GM21723 (cell line): ENCODE results near the gene CDH13.

Experiments used
- ATAC-seq: cut with Tn5 transposase; IDR thresholded peaks from one replicate; pipeline ENCODE4 v1.9.1; 2021; ENCODE audit warnings: mild to moderate bottlenecking, moderate library complexity; ENCODE audit not compliant: unreplicated experiment

CDH13 gene

DNA sequence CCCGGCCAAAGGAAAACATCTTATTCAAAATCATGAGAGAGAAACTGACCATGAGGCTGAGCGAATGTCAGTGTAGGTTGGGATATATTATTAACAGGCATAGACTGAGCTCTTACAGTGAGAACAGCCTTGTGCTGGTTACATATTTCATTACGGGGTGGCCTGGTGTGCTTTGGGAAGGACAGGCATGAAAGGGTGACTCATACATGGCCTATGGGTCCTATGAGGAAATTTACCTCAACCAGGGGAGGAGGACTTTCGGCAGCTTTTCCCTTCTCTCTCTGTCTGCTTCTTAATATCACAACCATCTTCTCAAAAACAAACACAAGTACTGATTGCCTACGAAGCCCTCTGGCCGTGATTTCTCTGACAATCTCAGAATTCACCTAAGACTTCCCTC lies 579.1 kb downstream of the CDH13 start:
- no peak for ATAC-seq

DNA sequence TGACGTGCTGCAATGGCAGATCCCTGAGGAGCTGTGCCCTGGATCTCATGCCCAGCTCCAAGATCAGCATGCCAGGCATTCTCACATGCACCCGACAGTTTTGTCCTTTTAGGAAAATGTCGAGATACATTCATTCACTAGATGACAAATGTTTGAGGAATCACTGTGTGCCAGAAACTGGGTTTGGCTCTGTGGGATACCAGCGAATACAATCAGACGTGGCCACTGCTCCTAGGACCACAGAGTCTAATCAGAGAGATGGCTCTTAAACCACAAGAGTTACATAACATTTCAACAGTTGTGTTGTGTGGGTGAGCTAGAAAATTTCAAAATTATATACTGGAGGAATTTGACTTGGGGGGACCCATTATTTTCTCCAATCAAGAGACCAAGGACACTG lies 579.7 kb downstream of the CDH13 start:
- no peak for ATAC-seq

DNA sequence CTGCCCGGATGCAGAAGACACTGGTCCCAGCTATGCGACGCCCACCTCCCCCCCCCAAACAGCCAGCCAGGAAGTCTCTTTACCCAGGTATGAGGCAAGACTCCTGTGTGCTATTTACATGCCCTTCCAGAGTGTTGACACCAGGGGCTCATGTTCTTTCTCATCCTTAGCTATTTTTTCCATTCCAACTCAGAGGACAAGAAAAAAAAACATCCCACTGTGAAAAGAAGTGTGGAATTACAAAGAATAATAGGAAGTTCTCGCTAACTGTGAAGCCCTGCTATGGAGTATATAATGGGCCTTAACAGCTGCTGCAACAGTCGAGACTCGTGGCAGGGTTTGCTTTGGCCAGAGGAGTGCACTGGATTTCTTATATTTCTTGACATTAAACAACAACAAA lies 584.9 kb downstream of the CDH13 start:
- no peak for ATAC-seq

DNA sequence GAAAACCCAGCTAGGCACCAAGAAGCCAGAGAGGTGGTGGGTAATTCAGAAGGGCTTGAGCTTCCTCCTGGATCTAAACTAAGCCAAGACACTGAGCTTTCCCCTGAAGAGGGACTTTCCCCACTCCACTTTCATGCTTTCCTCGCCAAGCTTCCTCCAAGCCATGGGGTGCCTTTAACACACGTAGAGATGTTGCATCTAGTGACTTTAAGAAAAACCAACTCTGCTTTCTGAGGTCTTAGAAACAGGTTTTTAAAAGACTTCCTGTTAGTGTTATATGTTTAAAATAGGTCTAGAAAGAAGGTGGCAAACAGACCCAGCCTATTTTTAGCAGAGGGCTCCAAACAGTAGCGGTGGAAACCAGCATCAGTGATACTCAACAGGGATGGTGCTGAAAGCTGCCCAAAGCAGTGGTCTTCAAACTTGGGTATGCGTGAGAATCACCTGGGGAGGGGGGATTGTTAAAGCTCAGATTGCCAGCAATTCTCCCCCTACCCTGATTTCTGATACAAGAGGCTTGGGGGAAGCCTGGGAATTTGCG lies 585.6 kb downstream of the CDH13 start:
- no peak for ATAC-seq

DNA sequence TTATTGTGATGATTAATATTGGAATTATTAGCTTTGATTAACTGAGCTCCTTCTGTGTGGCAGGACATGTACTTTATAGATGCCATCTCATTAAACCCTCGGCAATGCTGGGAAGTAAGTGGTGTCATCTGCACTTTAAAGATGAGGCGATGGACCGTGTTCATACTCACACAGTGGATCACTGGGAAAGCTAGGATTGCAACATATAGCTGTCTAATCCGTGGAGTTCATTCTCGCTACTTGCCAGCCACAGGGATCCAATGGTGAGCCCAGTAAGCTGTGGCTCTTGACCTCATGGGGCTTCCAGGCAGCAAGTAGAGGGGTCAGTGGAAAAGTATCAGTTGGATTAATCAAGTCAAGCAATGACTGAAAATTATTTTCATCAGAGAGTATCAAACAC lies 587.9 kb downstream of the CDH13 start:
- ATAC-seq, result no peak

DNA sequence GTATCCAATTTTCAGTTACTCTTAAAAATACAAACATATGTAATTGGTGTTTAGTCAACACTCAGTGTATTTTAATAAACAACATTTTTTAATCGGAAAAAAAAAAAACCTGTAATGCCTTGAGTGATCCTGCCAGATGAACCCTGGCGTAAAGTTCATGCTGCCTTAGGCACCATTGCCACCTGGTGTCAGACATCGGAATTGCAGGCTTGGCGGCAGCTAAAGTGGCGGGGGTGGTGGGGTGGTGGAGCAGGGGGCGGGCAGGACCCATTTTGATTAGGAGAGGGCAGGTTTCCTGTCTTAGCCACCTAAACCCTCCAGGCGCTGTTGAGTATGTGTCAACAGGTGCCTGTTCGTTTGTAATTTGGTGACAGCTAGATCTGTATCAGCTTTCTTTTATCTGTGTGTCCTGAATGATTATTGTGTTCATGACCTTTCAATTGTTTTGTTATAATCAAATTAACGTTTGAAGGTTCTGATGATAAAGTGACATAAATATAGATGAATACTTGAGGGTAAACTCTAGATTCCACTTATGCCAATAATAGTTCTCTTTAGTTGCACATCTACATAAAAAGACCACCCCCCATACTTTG lies 588.7 kb downstream of the CDH13 start:
- ATAC-seq, result no peak

DNA sequence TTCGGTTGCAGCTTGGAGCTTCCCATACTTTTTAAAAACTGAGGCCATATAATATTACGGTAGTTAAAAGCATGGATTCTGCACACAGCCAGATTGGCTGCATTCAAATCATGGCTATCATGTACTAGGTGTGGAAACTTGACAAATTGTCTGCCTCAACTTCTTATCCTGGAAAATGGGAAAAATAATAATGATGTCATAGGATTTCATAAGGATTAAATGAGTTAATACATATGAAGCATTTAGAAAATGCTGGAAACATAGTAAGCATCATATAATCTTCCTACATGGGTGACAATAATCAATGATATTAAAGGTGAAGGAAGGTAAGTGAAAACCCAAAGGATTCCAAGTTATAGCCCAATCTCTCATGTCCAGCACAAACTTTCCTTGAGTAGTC lies 592.5 kb downstream of the CDH13 start:
- ATAC-seq, result no peak

DNA sequence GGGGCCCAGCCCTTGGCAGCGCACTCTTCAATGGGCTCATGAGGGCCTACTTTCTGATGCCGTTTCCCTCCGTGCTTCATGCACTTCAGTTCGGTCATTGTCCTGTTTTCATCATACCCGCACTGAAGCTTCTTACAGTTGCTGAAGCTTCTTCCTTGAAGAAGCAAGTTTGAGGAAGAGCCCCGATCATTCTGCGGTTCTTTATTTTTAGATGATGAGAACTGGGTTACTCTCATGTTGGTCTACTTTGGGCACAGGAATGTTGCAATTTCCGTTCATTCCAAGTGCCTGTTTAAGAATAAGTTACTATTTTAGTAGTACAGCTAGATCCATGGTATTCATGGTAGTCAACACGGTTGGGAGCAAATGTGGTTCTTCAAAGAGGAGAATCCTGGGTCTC lies 593.3 kb downstream of the CDH13 start:
- no peak for ATAC-seq

DNA sequence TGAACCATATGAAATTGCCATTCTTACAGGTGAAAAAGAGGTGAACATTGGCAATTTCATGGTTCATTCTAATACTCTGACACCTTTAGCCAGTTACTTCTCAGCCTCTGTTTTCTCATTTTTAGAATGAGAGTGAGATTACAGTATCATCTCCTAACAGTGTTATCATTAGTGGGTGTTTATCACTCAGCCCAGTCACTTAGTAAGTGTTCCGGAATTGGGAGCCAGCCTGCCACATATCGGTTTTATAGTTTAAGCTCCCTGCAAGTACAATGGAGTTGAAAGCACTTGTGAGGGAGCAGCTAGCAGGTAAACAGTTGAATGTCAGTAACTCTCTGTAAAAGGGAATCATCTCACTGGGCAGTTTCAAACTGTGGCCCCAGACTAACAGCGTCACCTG lies 597.9 kb downstream of the CDH13 start:
- no peak for ATAC-seq

DNA sequence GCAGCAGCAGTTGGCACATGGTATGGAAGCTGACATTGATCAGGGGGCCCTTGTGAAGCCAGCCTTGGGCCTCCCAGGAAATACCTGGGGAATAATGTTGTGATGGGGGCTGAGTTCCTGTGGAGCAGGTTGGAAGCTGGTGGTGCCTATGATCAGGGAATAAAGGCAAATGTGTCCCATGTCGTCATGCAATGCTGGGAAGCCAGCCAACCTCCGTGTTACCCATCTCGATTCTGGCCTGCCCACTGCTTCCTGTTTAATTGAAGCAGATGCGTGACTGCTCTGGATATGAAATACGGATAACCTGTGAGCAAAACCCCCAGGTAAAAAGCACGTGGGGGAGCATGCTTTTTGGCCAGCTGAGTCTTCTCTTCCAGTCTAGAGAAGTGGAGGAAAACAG lies 600.6 kb downstream of the CDH13 start:
- ATAC-seq, result no peak

DNA sequence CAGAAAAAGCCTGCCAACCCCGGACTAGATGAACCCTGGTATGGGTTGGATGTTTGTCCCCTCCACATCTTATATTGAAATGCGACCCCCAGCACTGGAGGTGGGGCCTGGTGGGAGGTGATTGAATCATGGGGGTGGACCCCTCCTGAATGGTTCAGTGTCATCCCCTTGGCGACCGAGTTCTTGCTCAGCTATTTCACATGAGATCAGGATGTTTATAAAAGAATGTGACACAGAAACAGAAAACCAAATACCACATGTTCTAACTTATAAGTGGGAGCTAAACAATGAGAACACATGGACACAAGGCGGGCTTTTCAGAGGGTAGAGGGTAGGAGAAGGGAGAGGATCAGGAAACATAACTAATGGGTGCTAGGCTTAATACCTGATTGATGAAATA lies 605.0 kb downstream of the CDH13 start:
- no peak for ATAC-seq

DNA sequence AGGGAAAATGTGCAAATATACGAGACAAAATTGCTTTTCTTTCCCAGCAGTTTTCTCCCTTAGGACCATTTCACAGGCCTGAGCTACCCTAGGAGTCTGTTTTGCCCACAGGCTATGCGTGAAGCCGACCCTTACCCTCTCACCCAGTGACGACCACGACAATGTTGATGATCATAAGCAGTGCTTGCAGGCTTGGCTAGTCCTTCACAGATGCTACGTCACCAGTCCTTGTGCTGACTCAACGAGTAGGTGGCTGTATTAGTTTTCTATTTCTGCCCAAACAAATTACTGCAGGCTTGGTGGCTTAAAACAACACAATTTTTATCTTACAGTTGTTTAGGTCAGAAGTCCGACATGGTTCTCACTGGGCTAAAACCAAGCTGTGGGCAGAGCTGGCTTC lies 606.4 kb downstream of the CDH13 start:
- no peak for ATAC-seq

DNA sequence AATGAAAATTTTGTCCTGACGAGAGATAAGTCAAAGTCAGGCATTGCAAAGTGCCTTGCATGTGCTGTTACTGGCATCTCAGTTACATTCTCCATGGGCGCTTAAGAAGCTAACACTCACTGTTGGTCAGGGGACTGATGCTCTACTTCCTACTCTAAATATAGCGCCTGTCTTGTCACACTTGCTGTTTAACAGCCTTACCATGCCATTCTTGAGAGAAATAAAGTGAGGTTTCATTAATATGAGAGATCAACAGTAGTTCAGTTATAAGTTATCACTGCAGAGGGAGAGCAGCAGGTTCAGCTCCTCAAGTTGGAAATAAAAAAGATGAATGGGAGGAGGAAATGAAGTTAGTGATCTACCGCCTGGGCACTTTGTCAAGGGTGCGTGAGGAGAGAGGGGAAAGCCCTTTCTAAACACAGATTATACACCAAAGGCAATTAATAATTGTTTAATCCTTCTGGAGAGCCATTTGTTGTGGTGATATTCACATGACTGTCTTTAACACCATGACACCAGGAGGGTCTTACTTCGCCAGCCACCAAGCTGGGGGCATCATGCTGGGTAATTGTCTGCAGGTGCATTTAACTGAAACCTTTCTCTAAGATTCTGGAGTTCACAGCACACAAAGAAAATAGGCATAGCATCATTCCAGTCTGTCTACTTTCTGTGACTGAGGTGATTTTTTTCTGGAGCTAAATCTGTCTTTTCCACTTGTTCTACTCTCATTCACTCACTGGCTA lies 612.4 kb downstream of the CDH13 start:
- no peak for ATAC-seq

DNA sequence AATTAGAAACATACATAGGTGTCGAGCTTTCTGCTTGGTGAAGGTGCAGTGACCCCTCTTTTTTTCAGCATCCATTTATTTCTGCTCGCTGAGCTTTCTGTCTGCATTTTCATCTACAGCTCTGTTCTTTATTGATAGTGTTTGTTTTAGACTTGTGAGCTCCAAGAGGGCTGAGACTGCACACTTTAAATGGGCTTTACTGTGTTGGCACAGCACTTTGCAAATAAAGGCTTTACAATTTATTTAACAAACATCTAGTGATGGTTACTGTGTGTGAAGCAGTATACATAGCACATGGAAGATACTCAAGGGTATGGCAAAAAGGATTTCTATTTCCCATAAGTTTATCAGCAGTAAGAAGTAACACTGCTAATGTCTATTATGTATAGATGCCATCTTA lies 617.3 kb downstream of the CDH13 start:
- ATAC-seq, result no peak

DNA sequence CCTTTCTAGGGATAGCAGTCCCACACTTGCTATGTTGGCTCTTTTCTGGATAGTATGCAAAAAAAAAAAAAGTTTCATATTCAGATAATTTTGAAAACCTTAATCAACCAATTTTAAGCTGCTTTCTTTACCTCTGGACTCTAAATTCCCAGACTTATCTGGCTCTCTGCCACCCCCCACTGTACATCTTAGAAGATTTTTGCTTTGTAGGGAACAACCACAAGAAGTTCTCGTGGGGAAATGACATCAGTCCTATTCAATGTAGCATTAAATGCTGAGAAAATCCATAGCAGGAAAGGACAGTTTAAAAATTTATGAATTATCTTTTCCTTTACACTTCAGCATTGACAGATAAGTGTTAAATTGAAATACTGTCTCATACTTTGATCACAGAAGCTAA lies 618.3 kb downstream of the CDH13 start:
- no peak for ATAC-seq

DNA sequence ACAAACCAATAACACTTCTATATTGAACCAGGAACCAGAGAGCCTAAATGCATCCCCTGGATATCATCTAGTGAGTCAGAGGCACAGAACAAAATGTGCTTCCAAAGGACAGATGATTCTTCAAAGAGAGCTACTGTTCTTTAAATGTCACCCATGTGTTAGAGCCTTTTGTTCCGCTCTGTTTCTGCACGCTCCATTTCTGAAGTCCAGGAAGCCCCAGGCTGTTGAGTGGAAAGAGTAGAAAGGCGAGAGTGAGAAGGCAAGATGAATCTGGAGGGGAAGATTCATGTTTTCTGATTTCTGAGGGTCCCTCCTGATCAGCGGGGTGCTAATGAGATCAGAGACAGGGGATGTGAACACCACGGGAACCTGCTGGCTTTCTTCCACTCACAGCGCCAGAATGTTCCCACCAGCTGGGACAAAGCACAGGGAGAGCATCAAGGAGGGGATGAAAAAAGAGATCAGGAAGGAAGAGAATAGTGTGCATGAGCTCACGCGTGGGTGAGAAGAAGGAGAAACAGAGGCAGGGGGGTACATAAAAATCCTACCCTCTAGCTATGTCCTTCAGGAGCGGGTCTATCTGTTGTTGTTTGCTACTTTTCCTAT lies 621.1 kb downstream of the CDH13 start:
- ATAC-seq, result no peak

DNA sequence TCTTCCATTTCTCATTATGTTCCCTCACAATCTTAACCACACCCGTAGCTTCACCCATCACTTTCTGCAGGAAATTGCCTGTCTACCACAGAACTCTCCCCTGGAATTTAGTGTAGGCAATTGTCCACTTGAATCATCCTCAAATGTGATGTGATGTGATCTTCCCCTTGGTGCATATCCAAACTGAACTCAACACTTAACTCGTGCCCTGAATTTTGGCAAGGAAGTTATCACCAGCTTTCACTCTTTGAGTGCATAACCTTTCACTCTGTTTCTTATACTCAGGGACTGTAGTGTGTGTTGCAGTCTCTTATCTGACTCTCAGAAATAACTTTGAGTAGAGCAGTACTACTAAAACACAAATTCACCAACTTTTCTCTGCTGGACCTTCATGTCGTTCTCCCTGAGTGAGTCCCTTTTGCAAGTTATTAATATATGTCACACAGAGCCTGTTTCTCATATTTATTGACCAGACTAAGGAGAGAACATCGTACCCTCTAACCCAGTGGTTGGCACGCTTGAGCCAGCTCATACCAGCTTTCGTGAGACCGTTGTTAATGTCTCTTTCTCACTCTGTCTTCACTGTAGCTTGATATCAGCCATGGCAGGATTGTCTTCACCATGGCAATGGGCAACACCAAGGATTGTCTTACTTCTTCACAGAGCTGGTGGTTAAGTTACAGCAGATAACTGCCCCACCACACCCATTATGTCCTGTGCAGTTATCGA lies 622.1 kb downstream of the CDH13 start:
- ATAC-seq, result no peak

DNA sequence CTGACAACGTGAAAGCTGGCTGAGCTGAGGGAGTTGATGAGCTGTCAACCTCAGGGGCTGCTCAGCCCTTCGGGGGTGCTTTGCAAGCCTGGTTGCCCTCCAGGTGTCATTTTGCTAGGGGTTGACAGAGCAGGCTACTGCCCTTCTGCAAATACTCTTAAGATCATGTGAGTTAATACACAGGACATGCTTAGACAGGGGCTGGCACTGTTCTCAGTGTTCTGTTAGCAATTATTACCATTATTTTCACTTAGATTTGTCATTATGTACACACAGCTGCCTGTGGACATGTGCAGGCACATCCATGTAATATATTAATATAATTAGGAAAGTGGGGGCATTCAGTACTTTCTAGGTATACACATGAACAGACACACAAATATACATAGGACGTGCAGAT lies 626.8 kb downstream of the CDH13 start:
- ATAC-seq, result no peak

DNA sequence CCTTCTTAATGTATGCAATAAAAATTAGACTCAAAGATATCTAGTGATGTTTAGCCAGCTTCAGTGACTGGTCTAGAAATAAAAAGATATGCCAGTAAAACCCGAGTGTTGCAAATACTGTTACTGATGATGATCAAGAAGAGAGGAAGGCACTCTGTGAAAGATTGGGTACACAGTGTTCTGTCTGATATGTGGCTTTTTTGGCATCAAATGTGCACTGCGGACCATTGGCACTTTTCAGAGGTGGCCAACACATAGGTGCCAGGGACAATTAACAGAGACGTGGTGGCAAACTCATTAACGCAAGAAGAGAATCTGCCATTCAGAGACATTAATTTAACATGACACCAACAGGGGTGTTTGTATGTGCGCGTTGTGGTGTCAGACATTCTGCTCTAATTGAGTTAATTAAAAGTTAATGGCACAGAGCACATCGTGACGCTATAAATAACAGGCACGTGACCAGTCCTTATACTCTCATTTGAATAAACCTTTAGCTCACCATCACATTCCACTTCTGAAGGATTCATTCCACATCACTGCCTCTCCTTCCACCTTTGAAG lies 631.7 kb downstream of the CDH13 start:
- ATAC-seq, result no peak

DNA sequence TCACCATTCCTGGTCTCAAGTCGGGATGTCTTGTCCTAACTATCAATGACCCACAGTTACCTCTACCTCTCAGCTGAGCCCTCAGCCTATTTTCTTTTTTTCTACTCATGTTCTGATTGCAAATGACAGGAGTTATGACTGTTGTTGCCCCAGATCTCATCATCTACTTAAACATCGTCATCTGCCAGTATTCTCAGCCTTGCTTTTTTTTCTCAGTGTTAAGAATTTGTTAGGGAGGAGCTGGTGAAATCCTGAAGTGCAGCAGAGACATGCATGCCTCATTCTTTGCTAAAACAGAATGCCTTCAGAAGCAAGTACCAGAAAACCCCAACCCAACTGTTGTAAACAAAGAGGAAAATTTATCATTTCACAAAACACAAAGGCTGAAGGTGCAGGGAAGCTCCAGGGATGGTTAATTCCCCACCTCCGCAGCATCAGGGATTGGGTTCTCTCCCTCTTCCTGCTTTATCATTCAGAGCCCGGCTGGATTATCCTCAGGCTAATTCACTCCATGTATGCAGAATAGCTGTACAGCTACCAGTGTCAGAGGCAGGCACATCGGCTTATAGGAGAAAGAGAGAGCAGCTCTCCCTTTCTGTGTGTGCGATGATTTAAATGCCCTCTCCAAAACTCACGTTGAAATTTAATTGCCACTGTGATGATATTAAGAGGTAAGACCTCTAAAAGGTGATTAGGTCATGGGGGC lies 640.2 kb downstream of the CDH13 start:
- ATAC-seq, result no peak

DNA sequence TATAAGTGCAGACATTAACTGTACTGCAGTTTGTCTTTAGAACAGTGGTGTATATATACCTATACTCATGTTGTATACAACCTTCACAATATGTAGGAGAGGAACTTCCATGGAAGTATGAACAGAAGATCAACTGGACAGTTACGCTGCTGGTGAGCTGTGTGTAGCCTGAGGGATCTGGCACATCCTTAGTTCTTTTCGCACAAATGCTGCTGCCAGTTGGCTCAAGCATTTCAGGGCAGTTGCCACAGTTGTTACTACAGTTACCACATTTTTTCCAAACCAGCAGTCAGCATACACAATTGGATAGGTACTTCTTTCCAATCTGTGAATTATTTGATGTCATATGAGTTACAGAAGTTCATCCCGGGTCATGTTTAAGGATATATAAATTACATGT lies 641.4 kb downstream of the CDH13 start:
- ATAC-seq, result no peak
